Spleen (tissue), 11 donors: Measurements from ENCODE around the gene HIVEP1. TPM values are rescaled to one million over a fixed set of nuclear protein-coding genes. Genes with fewer than 3 reads are reported as not detected.
A peak's percentile ranks its signal among the peaks of the same experiment; 100 is the strongest.

Experiments used
- DNase-seq: peaks from one replicate; pipeline ENCODE4 v3.0.0-alpha.2; 2020
- H3K27ac ChIP-seq, 8 donors: fragments of 200-600 bp; sonication (generic) in 7 of 8; 1 replicate in 4 of 8; 2 replicates in 4 of 8; pipeline versions ENCODE4 v1.5.0 to v1.8.0; 2016 to 2021; ENCODE audit warnings: inconsistent platforms in 4 of 8, mild to moderate bottlenecking in 4 of 8, moderate library complexity in 1 of 8
- H3K27me3 ChIP-seq, 7 donors: fragments of 200-600 bp; sonication (generic) in 6 of 7; replicated peaks in 1 of 7; 1 replicate in 4 of 7; 2 replicates in 3 of 7; pipeline versions ENCODE4 v1.5.0 to v1.8.0; 2016 to 2021; ENCODE audit warnings: inconsistent platforms in 3 of 7, mild to moderate bottlenecking in 1 of 7
- H3K36me3 ChIP-seq, 6 donors: fragments of 200-600 bp; sonication (generic) in 5 of 6; 1 replicate in 4 of 6; 2 replicates in 2 of 6; pipeline versions ENCODE4 v1.5.0 to v1.8.0; 2016 to 2021; ENCODE audit warnings: inconsistent platforms in 2 of 6
- H3K4me1 ChIP-seq, 6 donors: fragments of 200-600 bp; sonication (generic) in 5 of 6; 1 replicate in 3 of 6; 2 replicates in 3 of 6; pipeline versions ENCODE4 v1.5.0 to v1.8.0; 2016 to 2021; ENCODE audit warnings: inconsistent platforms in 3 of 6
- H3K4me3 ChIP-seq, 8 donors: fragments of 200-600 bp; sonication (generic) in 7 of 8; 1 replicate in 4 of 8; 2 replicates in 4 of 8; pipeline versions ENCODE4 v1.5.0 to v1.8.0; 2016 to 2021; ENCODE audit warnings: inconsistent platforms in 4 of 8, mild to moderate bottlenecking in 4 of 8, moderate library complexity in 2 of 8
- H3K9me3 ChIP-seq, 8 donors: fragments of 200-600 bp; sonication (generic) in 7 of 8; 1 replicate in 4 of 8; 2 replicates in 4 of 8; pipeline versions ENCODE4 v1.5.0 to v1.8.0; 2016 to 2021; ENCODE audit warnings: inconsistent platforms in 4 of 8
- CTCF ChIP-seq, 11 experiments: fragments of 200-600 bp in 7 of 11; fragments of 450-650 bp in 4 of 11; sonication (generic) in 4 of 11; IDR thresholded peaks in 8 of 11; conservative IDR thresholded peaks in 3 of 11; 1 replicate in 7 of 11; 2 replicates in 4 of 11; pipeline versions ENCODE4 v1.4.0 to v1.8.0; 2016 to 2021; ENCODE audit warnings: antibody characterized with exemption in 11 of 11, inconsistent platforms in 4 of 11, mild to moderate bottlenecking in 1 of 11
- POLR2A ChIP-seq, 3 donors: fragments of 450-650 bp; IDR thresholded peaks; one replicate each; pipeline ENCODE4 v1.5.1; 2017; ENCODE audit warnings: antibody characterized with exemption in 3 of 3, mild to moderate bottlenecking in 1 of 3
- POLR2AphosphoS5 ChIP-seq, 3 donors: sonication (generic); formaldehyde crosslinking; IDR thresholded peaks; one replicate each; pipeline ENCODE4 v1.5.1; 2017; ENCODE audit warnings: antibody characterized with exemption in 3 of 3
- WGBS, 5 donors: extraction: QIAGEN DNeasy Blood & Tissue Kit in 3 of 5; methylation state at CpG; one replicate each; pipeline versions ENCODE4 v1.1.5 to v1.1.7; 2013 to 2018; 5-methylcytosine and 5-hydroxymethylcytosine counted together
- intact Hi-C: fragments of 100-400 bp; cut with DNase I; formaldehyde crosslinking; loops from one replicate; pipeline ENCODE4 v1.15.0; 2023; ENCODE audit warnings: low total_unique reads
- polyA plus RNA-seq, 3 donors: library from polyadenylated mRNA; stranded (reverse); fragments of 200-250 nt; gene quantifications; one replicate each; pipeline ENCODE4 v1.2.1, GENCODE V29; 2013
- total RNA-seq, 7 donors: library from RNA; depleted of rRNA in 3 of 7; stranded (reverse); fragments of >200 nt in 3 of 7; fragmentation: NEBNext Ultra II Directional in 4 of 7; extraction: Animal tissue kit (Norgen Biotek cat#: 25700) in 4 of 7; gene quantifications; one replicate each; pipeline versions ENCODE4 v1.1.0 to v1.2.1, GENCODE V29; 2016 to 2021
- donor health status: healthy with polysubstance abuse.
- donor health status: DM: no; HTN: no; CAD: no; lungs with moderate emphysema.
- donor health status: DM: no; HTN: no; CAD: no.
- donor health status: Bipolar disorder and iron deficiency.
- donor health status: healthy.
- donor health status: DM: no; HTN: no; CAD: no.
- donor health status: DM: yes; HTN: yes; CAD: no.

HIVEP1 gene
- total and polyA plus RNA-seq, 10 donors = 2.8 to 64.1 (median 39.7) TPM

DNA sequence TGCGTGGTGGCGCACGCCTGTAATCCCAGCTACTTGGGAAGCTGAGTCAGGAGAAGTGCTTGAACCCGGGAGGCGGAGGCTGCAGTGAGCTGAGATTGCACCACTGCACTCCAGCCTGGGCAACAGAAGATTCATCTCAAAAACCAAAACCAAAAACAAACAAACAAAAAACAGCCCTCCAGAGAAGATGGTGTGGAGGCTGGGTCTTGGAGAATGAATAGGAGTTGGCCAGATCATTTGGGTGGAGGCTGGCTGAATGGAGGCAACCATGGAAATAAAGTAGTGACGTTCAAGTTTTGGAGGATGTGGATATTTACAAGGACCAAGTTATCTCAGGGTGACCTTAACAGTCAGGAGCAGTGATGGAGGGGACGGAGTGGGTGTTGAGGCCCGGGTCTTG is 24.7 kb downstream of the HIVEP1 start:
- DNase-seq = no peak
- intact Hi-C loops = no loop called here
- Histone ChIP-seq H3K4me1 (peaks cover 3 to 68% (median 30%) of the 10 kb centered on the region in 6 donors), H3K27ac (no peak overlapping the region), H3K36me3 (no peaks in the 10 kb centered on the region), H3K27me3 (no peaks in the 10 kb centered on the region), H3K9me3 (no peaks in the 10 kb centered on the region), H3K4me3 (no peak overlapping the region)
- TF ChIP-seq CTCF (IDR thresholded peaks at IDR 0.05 in 8 of 11, conservative IDR thresholded peaks at IDR 0.05 in 3 of 11) (no peak), POLR2AphosphoS5 (IDR thresholded peaks at IDR 0.05) (no peak), POLR2A (IDR thresholded peaks at IDR 0.05) (no peak)
- 90 to 95% (median 94%) methylated on average over 8 of the region's 8 CpGs for WGBS, 5 donors

GRCh38 chr6:12037798-12038197 is 25.7 kb downstream of the HIVEP1 start:
- Histone ChIP-seq H3K27ac (peak overlapping the region in 2 of 8 donors; percentile 1 to 13), H3K4me3 (no peak overlapping the region), H3K27me3 (no peaks in the 10 kb centered on the region), H3K9me3 (no peaks in the 10 kb centered on the region), H3K36me3 (no peaks in the 10 kb centered on the region), H3K4me1 (peaks cover 3 to 68% (median 30%) of the 10 kb centered on the region in 6 donors)
- intact Hi-C loops = no loop called here
- 44 to 60% (median 55%) methylated on average over 6 of the region's 6 CpGs for WGBS, 5 donors
- no peak for TF ChIP-seq POLR2A (IDR thresholded peaks at IDR 0.05)
- no peak for TF ChIP-seq POLR2AphosphoS5 (IDR thresholded peaks at IDR 0.05)
- TF ChIP-seq CTCF (IDR thresholded peaks at IDR 0.05 in 8 of 11, conservative IDR thresholded peaks at IDR 0.05 in 3 of 11) = no peak
- no peak for DNase-seq

DNA sequence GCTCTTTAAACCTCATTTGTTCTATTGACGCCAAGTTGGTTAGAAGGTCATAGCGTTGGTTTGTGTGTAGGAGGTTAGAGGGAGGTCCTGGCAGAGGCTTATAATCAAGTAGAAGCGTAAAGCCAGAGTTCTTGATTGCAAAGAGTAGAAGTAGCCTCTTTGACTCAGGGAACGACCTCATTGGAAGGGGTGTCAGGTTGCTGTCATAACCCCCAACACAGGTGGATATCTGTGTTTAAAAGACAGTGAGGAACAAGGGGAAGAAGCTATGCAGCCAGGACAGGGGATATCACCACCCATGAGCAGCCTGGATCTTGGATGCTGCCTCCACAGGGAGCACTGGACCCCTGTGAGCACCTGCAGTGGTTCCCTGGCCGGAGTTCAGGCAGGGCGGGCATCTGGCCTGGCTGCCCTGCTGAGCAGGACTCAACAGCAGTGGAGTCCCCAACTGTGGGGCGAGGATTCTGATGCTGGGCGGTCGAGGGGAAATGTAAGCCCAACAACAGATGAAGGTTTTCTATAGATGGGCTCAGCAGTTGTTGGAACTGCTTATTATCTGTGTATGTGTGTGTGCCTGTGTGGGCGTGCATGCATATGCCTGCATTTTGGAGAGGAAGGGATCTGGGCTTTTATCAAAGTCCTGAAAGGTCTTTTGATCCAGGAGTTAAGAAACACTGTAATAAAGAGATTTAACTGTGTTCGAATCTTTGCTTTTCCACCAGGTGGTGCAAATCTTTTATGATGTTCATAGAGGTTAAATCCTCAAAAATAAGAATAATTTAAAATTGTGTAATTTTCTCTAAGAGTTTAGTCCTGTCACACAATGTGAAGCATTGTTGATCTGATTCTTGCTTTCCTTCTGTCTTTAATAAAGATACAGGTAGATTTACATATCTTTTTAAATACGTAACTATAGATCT is 27.7 kb downstream of the HIVEP1 start:
- H3K4me3 ChIP-seq = no peak overlapping the region
- no peaks in the 10 kb centered on the region for H3K9me3 ChIP-seq
- peaks cover 2 to 58% (median 22%) of the 10 kb centered on the region in 6 donors for H3K4me1 ChIP-seq
- peak overlapping the region in 1 of 8 donors; percentile 25 for H3K27ac ChIP-seq
- H3K36me3 ChIP-seq = no peaks in the 10 kb centered on the region
- WGBS, 5 donors = 93 to 95% (median 93%) methylated on average over 12 of the region's 12 CpGs
- intact Hi-C loops = no loop called here
- TF ChIP-seq POLR2A (IDR thresholded peaks at IDR 0.05) (no peak), CTCF (IDR thresholded peaks at IDR 0.05 in 8 of 11, conservative IDR thresholded peaks at IDR 0.05 in 3 of 11) (no peak), POLR2AphosphoS5 (IDR thresholded peaks at IDR 0.05) (no peak)
- no peak for DNase-seq
- H3K27me3 ChIP-seq = no peaks in the 10 kb centered on the region

- H3K36me3 ChIP-seq = no peaks in the 10 kb centered on the region
- WGBS, 5 donors = 50 to 79% (median 65%) methylated on average over 9 of the region's 9 CpGs
Measured at GRCh38 chr6:12047304-12047703, 35.2 kb downstream of the HIVEP1 start.

More at GRCh38 chr6:12047304-12047703, 35.2 kb downstream of the HIVEP1 start:
- intact Hi-C loops = no loop called here
- H3K4me1 ChIP-seq = peaks cover 5 to 79% (median 55%) of the 10 kb centered on the region in 6 donors
- peak overlapping the region in 7 of 8 donors; percentile 15 to 78 (median 53) for H3K27ac ChIP-seq
- peak; percentile 84 for DNase-seq
- H3K9me3 ChIP-seq = no peaks in the 10 kb centered on the region
- TF ChIP-seq CTCF (IDR thresholded peaks at IDR 0.05 in 8 of 11, conservative IDR thresholded peaks at IDR 0.05 in 3 of 11) (no peak), POLR2AphosphoS5 (IDR thresholded peaks at IDR 0.05) (peak in 2 of 3 donors; percentile 46 to 69)
- H3K27me3 ChIP-seq = no peaks in the 10 kb centered on the region
- H3K4me3 ChIP-seq = no peak overlapping the region
